ENCODE data around the gene CCNQ.
A peak's percentile ranks its signal among the peaks of the same experiment; 100 is the strongest.

CCNQ gene

DNA sequence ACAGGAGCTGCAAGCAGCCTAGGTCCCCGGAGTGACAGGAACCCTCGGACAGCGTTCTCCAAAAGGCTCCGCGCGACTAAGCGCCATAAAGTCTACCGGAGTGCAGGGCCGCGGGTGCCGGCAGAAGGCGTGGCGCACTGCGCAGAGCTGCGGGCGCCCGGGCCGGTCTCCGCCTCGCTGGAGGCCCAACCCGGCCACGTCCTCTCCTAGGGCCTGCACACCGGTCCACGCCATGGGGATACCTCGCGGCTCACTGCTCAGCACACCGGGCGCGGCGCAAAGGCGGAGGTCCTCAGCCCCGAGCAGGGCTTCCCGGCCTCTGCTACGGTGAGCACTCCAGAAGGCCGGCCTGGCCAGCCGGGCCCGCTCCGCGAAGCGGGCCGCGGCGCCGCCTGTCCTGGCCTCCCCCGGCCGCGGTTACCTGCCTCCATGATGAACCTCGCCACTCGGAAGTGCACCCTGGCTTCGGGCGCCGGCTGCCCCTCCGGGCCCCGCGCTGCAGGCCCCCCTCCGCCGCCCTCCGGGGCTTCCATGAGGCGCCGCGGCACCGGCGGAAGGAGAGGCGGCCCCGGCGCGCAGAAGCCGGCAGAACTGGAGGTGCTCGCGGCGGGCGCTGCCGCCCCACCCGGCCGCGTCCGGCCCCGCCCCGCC is at the start of gene CCNQ:
TSS of gene CCNQ (minus strand) at position 599 of the 651 bp plus-strand sequence. CDS start at position 533, 66 bp downstream.
- Histone ChIP-seq H3K4me2 (ENCODE audit: insufficient read depth, low read length) (peak within 1 kb of the TSS; percentile 78), H3K9me3 (ENCODE audit: insufficient read depth, low read length, severe bottlenecking) (no peaks in the 10 kb centered on the region), H3K36me3 (ENCODE audit: insufficient read depth, low read length) (peaks cover 25% of the 10 kb centered on the region), H3K79me2 (ENCODE audit: insufficient read depth, low read length) (peaks cover 24% of the 10 kb centered on the region), H3K27ac (ENCODE audit: low read length) (peak within 1 kb of the TSS; percentile 64), H3K9ac (ENCODE audit: low read depth, low read length) (peak within 1 kb of the TSS; percentile 75), H4K20me1 (ENCODE audit: insufficient read depth, low read length) (peaks cover 16% of the 10 kb centered on the region; the same call in 1 of the 2 replicates), H3K27me3 (ENCODE audit: insufficient read depth, low read length, poor library complexity) (no peaks in the 10 kb centered on the region), H3K4me3 (ENCODE audit: low read depth in 1 of 2, low read length in 2 of 2) (peak within 1 kb of the TSS; percentile 60 to 83), H2AFZ (ENCODE audit: low read depth, low read length) (peak within 1 kb of the TSS; percentile 73), H3K4me1 (ENCODE audit: insufficient read depth, low read length) (peaks cover 31% of the 10 kb centered on the region)
- peak; percentile 69 for ATAC-seq (ENCODE audit: insufficient read depth, low read depth)
- peak; percentile 25 for DNase-seq
- TF ChIP-seq EZH2 (IDR thresholded peaks at IDR 0.05; ENCODE audit: borderline replicate concordance, low read depth, low read length, severe bottlenecking) = no peak
- TF ChIP-seq, protein P1, sequence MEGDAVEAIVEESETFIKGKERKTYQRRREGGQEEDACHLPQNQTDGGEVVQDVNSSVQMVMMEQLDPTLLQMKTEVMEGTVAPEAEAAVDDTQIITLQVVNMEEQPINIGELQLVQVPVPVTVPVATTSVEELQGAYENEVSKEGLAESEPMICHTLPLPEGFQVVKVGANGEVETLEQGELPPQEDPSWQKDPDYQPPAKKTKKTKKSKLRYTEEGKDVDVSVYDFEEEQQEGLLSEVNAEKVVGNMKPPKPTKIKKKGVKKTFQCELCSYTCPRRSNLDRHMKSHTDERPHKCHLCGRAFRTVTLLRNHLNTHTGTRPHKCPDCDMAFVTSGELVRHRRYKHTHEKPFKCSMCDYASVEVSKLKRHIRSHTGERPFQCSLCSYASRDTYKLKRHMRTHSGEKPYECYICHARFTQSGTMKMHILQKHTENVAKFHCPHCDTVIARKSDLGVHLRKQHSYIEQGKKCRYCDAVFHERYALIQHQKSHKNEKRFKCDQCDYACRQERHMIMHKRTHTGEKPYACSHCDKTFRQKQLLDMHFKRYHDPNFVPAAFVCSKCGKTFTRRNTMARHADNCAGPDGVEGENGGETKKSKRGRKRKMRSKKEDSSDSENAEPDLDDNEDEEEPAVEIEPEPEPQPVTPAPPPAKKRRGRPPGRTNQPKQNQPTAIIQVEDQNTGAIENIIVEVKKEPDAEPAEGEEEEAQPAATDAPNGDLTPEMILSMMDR (IDR thresholded peaks at IDR 0.05; ENCODE audit: borderline replicate concordance, extremely low read depth, low read length, poor library complexity, severe bottlenecking) = no peak

DNA sequence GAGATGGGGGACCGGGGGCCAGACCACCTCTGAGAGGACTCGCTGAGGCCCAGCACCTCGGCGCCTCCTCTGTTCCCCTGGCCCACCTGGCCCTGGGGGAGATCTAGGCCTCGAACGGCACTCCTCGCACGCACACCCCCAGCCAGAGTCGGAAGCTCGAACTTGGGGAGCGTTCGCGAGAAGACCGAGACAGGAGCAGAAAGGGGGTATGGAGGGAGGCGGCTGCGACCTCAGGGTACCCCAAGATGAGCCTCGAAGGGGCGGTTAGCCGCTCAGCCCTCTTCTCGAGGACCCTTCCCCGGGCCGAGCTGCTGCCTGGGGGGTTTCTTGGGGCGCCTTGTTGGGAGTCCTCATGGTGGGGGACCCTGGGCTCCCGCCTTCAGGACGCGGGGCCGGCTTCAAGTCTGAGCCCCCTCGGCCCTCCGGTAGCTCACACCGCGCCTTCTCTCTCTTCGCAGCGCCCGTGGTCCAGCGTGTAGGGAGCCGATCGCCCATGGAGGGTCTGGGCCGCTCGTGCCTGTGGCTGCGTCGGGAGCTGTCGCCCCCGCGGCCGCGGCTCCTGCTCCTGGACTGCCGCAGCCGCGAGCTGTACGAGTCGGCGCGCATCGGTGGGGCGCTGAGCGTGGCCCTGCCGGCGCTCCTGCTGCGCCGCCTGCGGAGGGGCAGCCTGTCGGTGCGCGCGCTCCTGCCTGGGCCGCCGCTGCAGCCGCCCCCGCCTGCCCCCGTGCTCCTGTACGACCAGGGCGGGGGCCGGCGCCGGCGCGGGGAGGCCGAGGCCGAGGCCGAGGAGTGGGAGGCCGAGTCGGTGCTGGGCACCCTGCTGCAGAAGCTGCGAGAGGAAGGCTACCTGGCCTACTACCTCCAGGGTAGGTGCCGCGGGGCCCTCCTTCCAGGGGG is 48.8 kb upstream of the CCNQ start:
- no peaks in the 10 kb centered on the region for H3K79me2 ChIP-seq (ENCODE audit: insufficient read depth, low read length)
- TF ChIP-seq EZH2 (IDR thresholded peaks at IDR 0.05; ENCODE audit: borderline replicate concordance, low read depth, low read length, severe bottlenecking) = no peak
- TF ChIP-seq, protein P1 (IDR thresholded peaks at IDR 0.05; ENCODE audit: borderline replicate concordance, extremely low read depth, low read length, poor library complexity, severe bottlenecking) = no peak
- no peak overlapping the region for H2AFZ ChIP-seq (ENCODE audit: low read depth, low read length)
- no peak for DNase-seq
- ATAC-seq (ENCODE audit: insufficient read depth, low read depth) = no peak
- peaks cover 4% of the 10 kb centered on the region for H3K4me1 ChIP-seq (ENCODE audit: insufficient read depth, low read length)
- no peaks in the 10 kb centered on the region for H4K20me1 ChIP-seq (ENCODE audit: insufficient read depth, low read length)
- H3K27me3 ChIP-seq (ENCODE audit: insufficient read depth, low read length, poor library complexity) = no peaks in the 10 kb centered on the region
- H3K36me3 ChIP-seq (ENCODE audit: insufficient read depth, low read length) = no peaks in the 10 kb centered on the region
- no peak overlapping the region for H3K9ac ChIP-seq (ENCODE audit: low read depth, low read length)
- H3K27ac ChIP-seq (ENCODE audit: low read length) = no peak overlapping the region
- no peak overlapping the region for H3K4me3 ChIP-seq (ENCODE audit: low read depth in 1 of 2, low read length in 2 of 2)
- no peaks in the 10 kb centered on the region for H3K9me3 ChIP-seq (ENCODE audit: insufficient read depth, low read length, severe bottlenecking)
- H3K4me2 ChIP-seq (ENCODE audit: insufficient read depth, low read length) = no peak overlapping the region

DNA sequence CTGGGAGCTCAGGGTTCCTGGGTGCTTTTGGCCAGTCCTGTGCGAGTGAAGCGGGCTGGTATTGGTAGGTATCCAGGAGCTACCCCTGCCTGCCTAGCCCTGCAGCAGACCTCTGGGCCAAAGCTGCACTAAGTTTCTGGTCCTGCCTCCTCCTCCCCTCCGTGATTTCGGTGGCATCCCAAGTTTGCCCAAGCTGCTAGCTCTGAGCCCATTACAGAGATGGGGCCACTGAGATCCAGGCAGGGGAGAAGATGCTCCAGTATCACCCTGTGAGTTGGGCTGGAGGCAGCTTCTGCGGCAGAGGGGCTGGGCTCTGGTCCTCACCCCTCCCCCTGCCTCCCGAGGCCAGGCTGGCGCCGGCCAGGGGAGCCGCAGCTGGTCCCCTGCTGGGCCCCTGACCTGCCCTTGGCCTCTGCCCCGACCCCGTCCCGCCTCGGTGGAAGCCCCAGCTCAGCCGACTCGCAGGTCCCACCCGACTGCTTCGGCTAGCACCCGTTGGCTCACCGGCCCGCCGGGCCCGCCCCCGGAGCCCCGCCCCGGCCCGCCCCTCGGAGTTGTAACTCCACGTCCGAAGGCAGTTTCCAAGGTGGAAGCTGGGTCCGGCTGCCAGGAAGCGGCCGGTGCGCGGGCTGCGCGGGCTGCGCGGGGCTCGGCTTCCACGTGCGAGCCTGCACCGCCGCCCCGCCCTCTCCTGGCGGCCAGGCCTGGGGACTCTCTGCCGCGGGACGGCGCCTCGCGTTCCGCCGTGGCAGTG is 47.9 kb upstream of the CCNQ start, which contains the start of gene DUSP9:
TSS of gene DUSP9 (plus strand) at position 584 of the 754 bp plus-strand sequence. CDS start 751 bp downstream, outside the sequence.
- H3K4me2 ChIP-seq (ENCODE audit: insufficient read depth, low read length) = no peak within 1 kb of the TSS
- H2AFZ ChIP-seq (ENCODE audit: low read depth, low read length) = no peak within 1 kb of the TSS
- no peaks in the 10 kb centered on the region for H3K27me3 ChIP-seq (ENCODE audit: insufficient read depth, low read length, poor library complexity)
- H3K79me2 ChIP-seq (ENCODE audit: insufficient read depth, low read length) = no peaks in the 10 kb centered on the region
- H4K20me1 ChIP-seq (ENCODE audit: insufficient read depth, low read length) = no peaks in the 10 kb centered on the region
- no peaks in the 10 kb centered on the region for H3K9me3 ChIP-seq (ENCODE audit: insufficient read depth, low read length, severe bottlenecking)
- ATAC-seq (ENCODE audit: insufficient read depth, low read depth) = no peak
- H3K27ac ChIP-seq (ENCODE audit: low read length) = no peak within 1 kb of the TSS
- no peaks in the 10 kb centered on the region for H3K36me3 ChIP-seq (ENCODE audit: insufficient read depth, low read length)
- H3K9ac ChIP-seq (ENCODE audit: low read depth, low read length) = no peak within 1 kb of the TSS
- no peak for DNase-seq
- peaks cover 6% of the 10 kb centered on the region for H3K4me1 ChIP-seq (ENCODE audit: insufficient read depth, low read length)
- no peak within 1 kb of the TSS for H3K4me3 ChIP-seq (ENCODE audit: low read depth in 1 of 2, low read length in 2 of 2)
- no peak for TF ChIP-seq EZH2 (IDR thresholded peaks at IDR 0.05; ENCODE audit: borderline replicate concordance, low read depth, low read length, severe bottlenecking)
- TF ChIP-seq, protein P1 (IDR thresholded peaks at IDR 0.05; ENCODE audit: borderline replicate concordance, extremely low read depth, low read length, poor library complexity, severe bottlenecking) = no peak
